SH-SY5Y (cell line): ENCODE results near the gene ZHX3.

Experiments
- GATA2 ChIP-seq: IDR thresholded peaks from 2 replicates; pipeline ENCODE4 v1.6.1; 2011; ENCODE audit warnings: mild to moderate bottlenecking, low read depth, low read length
- GATA3 ChIP-seq: IDR thresholded peaks from 2 replicates; pipeline ENCODE4 v1.6.1; 2011; ENCODE audit warnings: low read depth, mild to moderate bottlenecking, low read length, moderate library complexity

Gene ZHX3

GRCh38 chr20:41200446-41201202, 116.9 kb downstream of the ZHX3 start:
- TF ChIP-seq GATA2: no peak
- no peak for TF ChIP-seq GATA3

GRCh38 chr20:41198443-41198842, 119.1 kb downstream of the ZHX3 start:
- TF ChIP-seq GATA3 (no peak), GATA2 (no peak)

- TF ChIP-seq GATA3: no peak
- TF ChIP-seq GATA2: no peak
These were observed 120.8 kb downstream of the ZHX3 start for GRCh38 chr20:41196653-41197225.

- no peak for TF ChIP-seq GATA2
- TF ChIP-seq GATA3: no peak
These were observed 125.0 kb downstream of the ZHX3 start for GRCh38 chr20:41192575-41192974.

- TF ChIP-seq GATA2 (no peak), GATA3 (no peak)
These were observed 125.7 kb downstream of the ZHX3 start for GRCh38 chr20:41191562-41192500.

GRCh38 chr20:41187668-41188067, 129.9 kb downstream of the ZHX3 start:
- TF ChIP-seq GATA2 (no peak), GATA3 (no peak)

GRCh38 chr20:41185013-41185757, 132.3 kb downstream of the ZHX3 start:
- TF ChIP-seq GATA2: no peak
- TF ChIP-seq GATA3: no peak

GRCh38 chr20:41183831-41184230, 133.7 kb downstream of the ZHX3 start:
- TF ChIP-seq GATA3: no peak
- no peak for TF ChIP-seq GATA2

GRCh38 chr20:41183391-41183790, 134.1 kb downstream of the ZHX3 start:
- TF ChIP-seq GATA3 (no peak), GATA2 (no peak)

GRCh38 chr20:41182296-41183212, 135.0 kb downstream of the ZHX3 start:
- no peak for TF ChIP-seq GATA3
- TF ChIP-seq GATA2: no peak

GRCh38 chr20:41181567-41181966, 136.0 kb downstream of the ZHX3 start:
- no peak for TF ChIP-seq GATA3

GRCh38 chr20:41180599-41181333, 136.8 kb downstream of the ZHX3 start:
- TF ChIP-seq GATA3: no peak
- no peak for TF ChIP-seq GATA2

- TF ChIP-seq GATA2: no peak
- no peak for TF ChIP-seq GATA3
These were observed 137.6 kb downstream of the ZHX3 start for GRCh38 chr20:41179961-41180360.
